ENCODE measurements around the gene SASH1. TPM values are rescaled to one million over a fixed set of nuclear protein-coding genes. Genes with fewer than 3 reads are reported as not detected.

SASH1 gene
- total RNA-seq, 1 experiment from 2014 or later = 42.0 TPM

- H3K27ac Mint-ChIP-seq (ENCODE audit: unreplicated experiment) = no peak overlapping the region
- TF ChIP-seq CTCF (IDR thresholded peaks at IDR 0.05; ENCODE audit: insufficient read depth in 1 of 2, low read depth in 1 of 2, low read length in 1 of 2, severe bottlenecking in 1 of 2, unreplicated experiment in 1 of 2) = no peak
- H3K4me3 Mint-ChIP-seq (ENCODE audit: unreplicated experiment) = no peak overlapping the region
- POLR2A ChIA-PET = no interaction called here
- H3K4me1 Mint-ChIP-seq (ENCODE audit: low read depth, unreplicated experiment) = peaks cover 17% of the 10 kb centered on the region
- H3K36me3 ChIP-seq (ENCODE audit: control insufficient read depth, insufficient read depth, low read length) = no peaks in the 10 kb centered on the region
- no peaks in the 10 kb centered on the region for H3K9me3 Mint-ChIP-seq (ENCODE audit: unreplicated experiment)
- BruUV-seq (replicated peaks) = no TSS peak
- no peaks in the 10 kb centered on the region for H3K27me3 ChIP-seq (replicated peaks; ENCODE audit: control insufficient read depth, insufficient read depth, low read length)
- no peak overlapping the region for H3K4me3 ChIP-seq (ENCODE audit: low read depth, low read length)
- CTCF ChIA-PET = no interaction called here
- peaks cover 17% of the 10 kb centered on the region for H3K36me3 Mint-ChIP-seq (ENCODE audit: insufficient read depth, unreplicated experiment)
- H3K27me3 Mint-ChIP-seq (ENCODE audit: insufficient read depth, unreplicated experiment) = no peaks in the 10 kb centered on the region
- H3K9me3 ChIP-seq = no peaks in the 10 kb centered on the region
- no peaks in the 10 kb centered on the region for H3K4me1 ChIP-seq
- no peak for DNase-seq
- intact Hi-C loops (cut with micrococcal nuclease; ENCODE audit: unreplicated experiment) = no loop called here
Measured at GRCh38 chr6:148502773-148503135, 160.1 kb downstream of the SASH1 start.

GRCh38 chr6:148503703-148504102 lies 161.1 kb downstream of the SASH1 start:
- Histone ChIP-seq H3K9me3 (no peaks in the 10 kb centered on the region), H3K36me3 (ENCODE audit: control insufficient read depth, insufficient read depth, low read length) (no peaks in the 10 kb centered on the region), H3K27me3 (replicated peaks; ENCODE audit: control insufficient read depth, insufficient read depth, low read length) (no peaks in the 10 kb centered on the region), H3K4me1 (no peaks in the 10 kb centered on the region), H3K4me3 (ENCODE audit: low read depth, low read length) (no peak overlapping the region)
- TF ChIP-seq CTCF (IDR thresholded peaks at IDR 0.05; ENCODE audit: insufficient read depth in 1 of 2, low read depth in 1 of 2, low read length in 1 of 2, severe bottlenecking in 1 of 2, unreplicated experiment in 1 of 2) = no peak
- intact Hi-C loops (cut with micrococcal nuclease; ENCODE audit: unreplicated experiment) = no loop called here
- ChIA-PET CTCF (no interaction called here), POLR2A (no interaction called here)
- H3K9me3 Mint-ChIP-seq (ENCODE audit: unreplicated experiment) = no peaks in the 10 kb centered on the region
- H3K4me3 Mint-ChIP-seq (ENCODE audit: unreplicated experiment) = no peak overlapping the region
- no peaks in the 10 kb centered on the region for H3K27me3 Mint-ChIP-seq (ENCODE audit: insufficient read depth, unreplicated experiment)
- peaks cover 17% of the 10 kb centered on the region for H3K4me1 Mint-ChIP-seq (ENCODE audit: low read depth, unreplicated experiment)
- no peak overlapping the region for H3K27ac Mint-ChIP-seq (ENCODE audit: unreplicated experiment)
- peaks cover 17% of the 10 kb centered on the region for H3K36me3 Mint-ChIP-seq (ENCODE audit: insufficient read depth, unreplicated experiment)
- no peak for DNase-seq
- no TSS peak for BruUV-seq (replicated peaks)

- ChIA-PET CTCF (no interaction called here), POLR2A (no interaction called here)
- no TSS peak for BruUV-seq (replicated peaks)
- intact Hi-C loops (cut with micrococcal nuclease; ENCODE audit: unreplicated experiment) = no loop called here
- no peaks in the 10 kb centered on the region for H3K27me3 ChIP-seq (replicated peaks; ENCODE audit: control insufficient read depth, insufficient read depth, low read length)
- H3K4me1 ChIP-seq = no peaks in the 10 kb centered on the region
- H3K9me3 ChIP-seq = no peaks in the 10 kb centered on the region
- no peak overlapping the region for H3K4me3 ChIP-seq (ENCODE audit: low read depth, low read length)
- no peak overlapping the region for H3K4me3 Mint-ChIP-seq (ENCODE audit: unreplicated experiment)
- DNase-seq = no peak
- H3K9me3 Mint-ChIP-seq (ENCODE audit: unreplicated experiment) = no peaks in the 10 kb centered on the region
- no peaks in the 10 kb centered on the region for H3K27me3 Mint-ChIP-seq (ENCODE audit: insufficient read depth, unreplicated experiment)
- H3K4me1 Mint-ChIP-seq (ENCODE audit: low read depth, unreplicated experiment) = no peaks in the 10 kb centered on the region
- TF ChIP-seq CTCF (IDR thresholded peaks at IDR 0.05; ENCODE audit: insufficient read depth in 1 of 2, low read depth in 1 of 2, low read length in 1 of 2, severe bottlenecking in 1 of 2, unreplicated experiment in 1 of 2) = no peak
- no peak overlapping the region for H3K27ac Mint-ChIP-seq (ENCODE audit: unreplicated experiment)
- H3K36me3 ChIP-seq (ENCODE audit: control insufficient read depth, insufficient read depth, low read length) = no peaks in the 10 kb centered on the region
- H3K36me3 Mint-ChIP-seq (ENCODE audit: insufficient read depth, unreplicated experiment) = peaks cover 7% of the 10 kb centered on the region
Measured at GRCh38 chr6:148507774-148508173, 165.1 kb downstream of the SASH1 start.
